Hematopoietic multipotent progenitor cell treated with erythropoietin and hydrocortisone succinate and interleukin-3 and kit ligand, for 4 days (in vitro differentiated cells): ENCODE results near the gene SNRNP25.
"Not testable (repeated sequence)": the region's sequence is repeated elsewhere in the genome, so short reads cannot be mapped to it uniquely, and the experiment has no call there.

Source experiments
- DNase-seq: peaks from one replicate; pipeline ENCODE4 v3.0.0-alpha.2; 2015

Gene SNRNP25

GRCh38 chr16:42069-42457 lies 11.6 kb upstream of the SNRNP25 start:
- no peak for DNase-seq

- DNase-seq = no peak
Observed at GRCh38 chr16:42691-43090, 10.9 kb upstream of the SNRNP25 start.

- no peak for DNase-seq
Observed at GRCh38 chr16:43294-43693, 10.3 kb upstream of the SNRNP25 start.

- DNase-seq = no peak
Observed at GRCh38 chr16:44655-45054, 9.0 kb upstream of the SNRNP25 start.

- no peak for DNase-seq
Observed at GRCh38 chr16:45454-45853, 8.2 kb upstream of the SNRNP25 start.

GRCh38 chr16:46510-46909 lies 7.1 kb upstream of the SNRNP25 start:
- DNase-seq = not testable (repeated sequence)

- DNase-seq = no peak
Observed at GRCh38 chr16:47234-47633, 6.4 kb upstream of the SNRNP25 start.

- no peak for DNase-seq
Observed at GRCh38 chr16:50769-51591, 2.6 kb upstream of the SNRNP25 start.

GRCh38 chr16:54237-54581 lies 581 bp downstream of the SNRNP25 start:
- no peak for DNase-seq

GRCh38 chr16:55571-56136 lies 2.0 kb downstream of the SNRNP25 start:
- no peak for DNase-seq

- no peak for DNase-seq
Observed at GRCh38 chr16:56231-56927, 2.8 kb downstream of the SNRNP25 start.

- no peak for DNase-seq
Observed at GRCh38 chr16:57711-58110, 4.1 kb downstream of the SNRNP25 start.

GRCh38 chr16:58491-59439 lies 5.1 kb downstream of the SNRNP25 start:
- no peak for DNase-seq

- no peak for DNase-seq
Observed at GRCh38 chr16:59440-60059, 5.9 kb downstream of the SNRNP25 start.

- no peak for DNase-seq
Observed at GRCh38 chr16:60166-60565, 6.5 kb downstream of the SNRNP25 start.

- no peak for DNase-seq
Observed at GRCh38 chr16:60929-61878, 7.6 kb downstream of the SNRNP25 start.

- DNase-seq = no peak
Observed at GRCh38 chr16:61879-62281, 8.3 kb downstream of the SNRNP25 start.

- DNase-seq = no peak
Observed at GRCh38 chr16:62283-62967, 8.8 kb downstream of the SNRNP25 start.

GRCh38 chr16:62968-63391 lies 9.4 kb downstream of the SNRNP25 start:
- no peak for DNase-seq

- DNase-seq = no peak
Observed at GRCh38 chr16:63466-63865, 9.8 kb downstream of the SNRNP25 start.
